HL-60/S4 (cell line): ENCODE measurements around the gene RPS6KA1.

Experiments
- in situ Hi-C: fragments of 300-500 bp; cut with MboI; formaldehyde crosslinking; loops from 2 replicates; pipeline ENCODE4 v1.14.3; 2022; ENCODE audit warnings: low sequenced_read_pairs

Gene RPS6KA1

GRCh38 chr1:26530895-26531598 is 1.5 kb downstream of the RPS6KA1 start:
- in situ Hi-C loops = no loop called here

DNA sequence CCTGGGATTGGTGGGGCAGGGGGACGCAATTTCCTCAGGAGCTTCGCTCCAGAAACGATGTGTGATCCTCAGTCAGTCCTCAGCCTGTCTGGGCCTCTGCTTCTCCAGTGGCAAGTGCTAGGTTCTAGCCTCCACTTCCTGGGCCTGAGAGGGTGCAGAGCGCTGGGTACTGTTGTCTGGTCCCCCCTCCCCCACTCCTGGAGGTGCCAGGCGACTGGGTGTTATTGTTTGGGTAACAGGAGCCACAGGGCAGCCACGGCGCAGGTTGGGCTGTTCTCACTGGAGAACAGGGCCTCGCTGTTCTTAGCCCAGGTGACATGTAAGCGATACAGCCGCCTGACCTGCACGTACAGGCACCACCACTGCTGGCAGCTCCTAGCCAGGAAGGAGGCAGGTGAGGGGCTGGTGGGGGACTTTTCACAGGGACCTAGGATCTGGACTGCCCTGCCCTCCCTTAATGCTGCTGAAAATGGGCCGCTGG is 2.1 kb downstream of the RPS6KA1 start:
- in situ Hi-C loops = no loop called here

GRCh38 chr1:26533951-26534509 is 4.5 kb downstream of the RPS6KA1 start:
- in situ Hi-C loops = no loop called here

DNA sequence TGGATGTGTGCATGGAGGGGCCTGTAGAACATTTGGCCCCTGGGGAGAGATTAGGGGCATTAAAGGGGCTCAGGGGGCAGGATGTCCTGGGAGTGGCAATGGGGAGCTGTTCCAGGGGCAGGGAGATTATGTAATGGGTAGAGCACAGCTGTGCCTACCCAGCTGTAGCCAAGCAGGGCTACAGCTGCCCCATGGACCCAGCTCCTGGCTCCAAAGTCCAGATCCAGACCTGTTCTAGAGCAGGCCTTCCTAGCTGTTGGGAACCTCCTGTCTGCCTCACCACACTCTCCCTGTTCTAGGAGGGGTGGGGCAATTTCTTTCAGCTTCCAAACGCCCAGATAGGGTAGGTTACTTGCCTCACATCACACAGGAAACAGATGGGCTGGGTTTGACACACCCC is 5.6 kb downstream of the RPS6KA1 start:
- in situ Hi-C loops = no loop called here

DNA sequence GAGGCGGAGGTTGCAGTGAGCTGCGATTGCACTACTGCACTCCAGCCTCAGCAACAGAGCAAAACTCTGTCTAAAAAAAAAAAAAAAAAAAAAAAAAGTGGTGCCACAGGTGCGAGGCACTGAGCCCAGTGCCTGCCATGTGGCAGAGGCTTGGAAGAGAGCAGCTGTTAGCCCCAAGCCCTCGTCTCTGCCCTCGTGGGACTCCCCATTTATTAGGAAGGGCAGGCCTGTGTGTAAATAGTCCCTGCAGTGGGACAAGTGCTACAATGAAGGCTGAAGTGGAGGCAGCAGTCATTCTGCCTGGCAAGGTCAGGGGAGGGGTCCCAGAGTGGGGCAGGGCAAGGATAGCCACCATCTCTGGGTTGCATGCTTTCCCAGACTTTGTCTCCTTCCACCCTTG is 6.5 kb downstream of the RPS6KA1 start:
- in situ Hi-C loops = no loop called here

GRCh38 chr1:26536521-26536920 is 7.0 kb downstream of the RPS6KA1 start:
- in situ Hi-C loops = no loop called here

DNA sequence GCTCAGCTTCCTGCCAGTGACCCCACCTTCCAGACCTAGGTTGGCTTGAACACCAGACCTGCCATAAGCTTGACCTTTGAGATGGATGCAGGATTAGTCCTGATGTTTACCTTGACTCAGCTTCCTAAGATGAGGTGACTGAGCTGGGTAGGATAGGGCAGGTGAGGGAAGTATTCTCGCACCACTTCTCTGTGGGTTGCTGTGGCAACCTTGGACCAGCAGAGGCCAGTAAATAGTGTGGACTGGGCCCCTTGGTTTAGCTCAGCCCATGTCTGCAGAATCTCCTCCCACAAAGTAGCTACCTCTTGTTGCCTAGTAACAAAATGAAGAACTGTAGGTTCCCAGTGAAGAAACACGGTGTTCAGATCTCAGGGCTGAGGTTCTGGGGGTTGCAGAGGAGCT is 8.4 kb downstream of the RPS6KA1 start:
- in situ Hi-C loops = no loop called here

DNA sequence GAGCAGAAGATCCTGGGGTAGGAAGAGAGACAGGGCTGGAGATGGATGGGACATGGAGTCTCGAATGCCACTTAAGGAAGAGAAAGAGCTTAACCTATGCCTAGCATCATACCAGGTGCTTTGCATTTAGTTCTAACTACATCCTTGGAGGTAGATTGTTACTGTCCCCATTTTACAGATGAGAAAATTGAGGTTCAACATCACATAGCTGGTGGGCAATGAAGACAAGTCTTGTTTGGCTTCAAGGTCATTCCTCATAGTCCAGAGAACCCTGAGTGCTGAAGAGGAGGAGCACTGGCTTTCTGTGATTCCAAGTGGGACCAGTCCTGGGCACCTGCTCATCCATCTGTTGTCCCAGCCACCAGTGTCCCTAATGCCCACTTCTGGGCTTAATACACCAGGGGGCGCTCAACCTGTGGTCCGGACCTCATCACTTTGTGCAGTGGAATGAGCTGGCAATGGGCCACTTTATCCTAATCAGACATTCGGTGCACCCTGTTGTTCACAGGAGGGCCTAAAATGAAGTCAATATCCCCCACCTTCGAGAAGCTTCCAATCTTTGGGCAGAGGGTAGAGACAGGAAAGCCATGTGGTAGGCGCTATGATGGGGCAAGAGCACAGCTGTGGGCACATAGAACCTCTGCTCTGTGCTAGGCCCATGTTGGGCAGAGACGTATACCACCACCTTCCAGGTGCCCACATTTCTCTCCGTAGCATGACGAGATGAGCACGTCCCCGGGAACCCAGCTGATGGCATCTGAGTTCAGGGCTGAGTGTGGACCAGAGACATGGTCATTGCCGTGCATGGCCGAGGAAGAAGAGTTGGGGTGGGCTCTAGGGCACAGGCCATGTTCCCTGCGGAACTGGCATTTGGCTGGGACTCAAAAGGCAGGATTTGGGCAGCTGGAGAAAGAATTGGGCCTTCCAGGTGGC is 9.2 kb downstream of the RPS6KA1 start:
- in situ Hi-C loops = no loop called here

DNA sequence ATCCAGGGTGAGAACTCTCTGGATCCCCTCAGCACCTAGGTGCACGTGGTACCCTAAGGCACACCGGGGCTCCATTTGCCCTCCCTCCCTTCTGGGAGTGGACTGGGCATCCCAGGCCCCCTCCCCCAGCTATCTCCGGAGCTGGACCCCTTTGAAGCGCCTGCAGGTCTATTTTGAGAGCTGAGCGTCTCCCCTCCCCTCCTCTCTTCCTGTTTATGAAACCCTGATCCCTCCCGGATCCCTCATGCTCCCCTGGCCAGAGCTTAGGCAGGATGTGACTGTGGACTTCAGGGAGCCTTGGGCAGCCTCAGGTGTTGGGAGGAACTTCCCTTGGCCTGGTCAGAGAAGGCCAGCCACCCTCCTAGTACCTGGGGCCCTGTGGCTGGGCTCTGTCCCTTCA is 10.2 kb downstream of the RPS6KA1 start:
- in situ Hi-C loops = no loop called here

- in situ Hi-C loops = no loop called here
Observed at GRCh38 chr1:26540351-26540750, 10.8 kb downstream of the RPS6KA1 start.

DNA sequence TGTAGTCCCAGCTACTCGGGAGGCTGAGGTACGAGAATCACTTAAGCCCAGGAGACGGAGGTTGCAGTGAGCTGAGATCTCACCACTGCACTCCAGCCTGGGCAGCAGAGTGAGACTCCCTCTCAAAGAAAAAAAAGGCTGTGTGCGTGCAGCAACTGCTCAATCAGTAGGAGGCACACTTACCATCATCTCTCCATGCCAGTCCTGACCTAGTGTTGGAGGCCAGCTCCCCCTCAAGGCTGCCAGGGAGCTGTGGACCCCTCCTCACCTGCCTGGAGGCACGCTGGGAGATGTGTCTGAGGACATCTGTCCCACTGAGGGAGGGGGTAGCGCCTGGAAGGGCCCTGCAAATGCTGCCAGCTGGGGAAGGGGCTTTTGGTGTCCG is 11.9 kb downstream of the RPS6KA1 start:
- in situ Hi-C loops = no loop called here

GRCh38 chr1:26541816-26542711 is 12.5 kb downstream of the RPS6KA1 start:
- in situ Hi-C loops = no loop called here

DNA sequence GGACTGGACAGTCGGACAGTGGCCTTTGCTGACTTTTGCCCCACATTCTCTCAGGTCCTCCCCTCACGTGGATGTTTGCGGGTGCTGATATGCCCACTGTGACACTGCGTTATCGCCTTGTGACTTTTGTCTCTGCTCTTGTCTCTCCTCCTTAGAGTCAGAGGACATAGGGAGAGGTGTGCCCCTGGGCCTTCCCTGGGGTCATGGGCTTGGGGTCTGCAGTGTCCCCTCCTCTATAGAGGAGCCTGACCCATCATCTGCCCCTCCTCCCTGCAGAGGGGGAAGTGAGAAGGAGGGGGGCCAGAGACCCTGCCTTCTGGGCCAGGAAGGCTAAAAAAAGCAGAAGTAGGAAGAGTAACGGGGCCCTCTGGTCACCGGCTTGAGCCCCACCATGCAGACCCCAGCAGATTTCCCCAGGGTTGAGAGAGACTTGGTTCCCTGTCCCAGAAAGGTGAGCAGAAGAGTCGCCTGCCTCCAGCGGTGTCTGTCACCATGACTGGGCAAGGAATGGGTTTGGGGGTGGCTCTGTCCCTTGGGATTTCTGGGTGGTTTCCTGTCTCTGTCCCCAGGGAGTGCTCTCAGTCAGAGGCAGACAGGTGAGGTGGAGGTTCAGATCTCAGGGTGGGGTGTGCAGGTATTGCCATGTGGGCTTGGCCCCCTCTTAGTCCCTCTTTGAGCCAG is 13.3 kb downstream of the RPS6KA1 start:
- in situ Hi-C loops = no loop called here

GRCh38 chr1:26543462-26543861 is 13.9 kb downstream of the RPS6KA1 start:
- in situ Hi-C loops = no loop called here

DNA sequence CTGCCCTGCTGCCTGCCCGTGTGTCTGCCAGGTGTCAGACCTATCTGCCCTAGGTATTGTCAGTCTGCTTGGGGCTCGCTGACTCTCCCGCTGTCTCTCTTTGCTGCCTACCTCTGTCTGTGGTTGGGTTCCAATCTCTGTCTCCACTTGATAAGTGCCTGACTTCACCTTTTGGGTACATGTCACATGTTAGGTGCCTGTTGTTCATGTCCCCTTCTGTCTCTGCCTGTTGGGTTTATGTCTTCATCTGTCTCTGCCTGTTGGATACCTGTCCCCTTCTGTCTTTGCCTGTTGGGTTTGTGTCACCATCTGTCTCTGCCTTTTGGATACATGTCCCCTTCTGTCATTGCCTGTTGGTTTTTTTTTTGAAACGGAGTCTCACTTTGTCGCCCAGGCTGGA is 14.6 kb downstream of the RPS6KA1 start:
- in situ Hi-C loops = no loop called here

GRCh38 chr1:26545969-26546323 is 16.4 kb downstream of the RPS6KA1 start:
- in situ Hi-C loops = no loop called here

DNA sequence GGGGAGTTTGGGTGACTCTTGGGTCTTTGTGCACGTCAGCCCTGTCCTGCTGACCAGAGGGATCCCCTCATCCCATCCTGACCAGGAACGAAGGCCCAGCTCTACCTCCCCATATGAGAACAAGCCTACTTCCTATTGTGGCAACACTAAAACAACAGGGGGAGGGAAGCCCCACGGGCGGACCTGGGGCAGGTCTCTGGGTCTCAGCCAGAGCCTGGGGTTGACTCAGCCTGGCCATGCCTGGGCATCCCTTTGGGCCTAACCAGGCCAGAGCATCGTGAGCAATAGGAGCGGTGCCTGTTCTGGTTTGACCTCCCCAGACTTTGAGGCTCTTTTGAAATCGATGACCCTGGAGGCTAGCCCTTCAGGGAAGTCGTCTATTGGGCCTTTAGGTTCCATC is 16.8 kb downstream of the RPS6KA1 start:
- in situ Hi-C loops = no loop called here

- in situ Hi-C loops = no loop called here
Observed at GRCh38 chr1:26546819-26547218, 17.3 kb downstream of the RPS6KA1 start.

- in situ Hi-C loops = no loop called here
Observed at GRCh38 chr1:26548841-26549240, 19.3 kb downstream of the RPS6KA1 start.

DNA sequence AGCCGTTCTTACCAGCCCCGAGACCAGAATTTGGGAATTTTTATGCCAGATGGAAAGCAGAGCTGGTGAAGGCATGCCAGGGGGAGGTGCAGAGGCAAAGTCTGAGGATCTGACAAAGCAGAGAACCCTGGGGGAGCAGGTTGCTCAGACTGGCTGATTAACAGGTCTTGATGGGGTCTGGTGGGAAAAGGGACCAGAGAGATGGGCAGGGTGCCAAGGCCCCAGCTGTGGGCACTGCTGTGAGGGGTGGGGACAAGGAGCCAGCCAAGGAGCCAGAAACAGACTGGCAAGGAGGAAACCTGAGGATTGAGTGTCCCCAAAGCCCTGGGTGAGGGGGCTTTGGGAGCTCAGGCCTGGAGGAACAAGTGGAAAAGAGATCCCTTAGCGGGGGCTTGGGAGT is 21.4 kb downstream of the RPS6KA1 start:
- in situ Hi-C loops = no loop called here
